ENCODE measurements around the gene C5orf46.

Gene C5orf46

DNA sequence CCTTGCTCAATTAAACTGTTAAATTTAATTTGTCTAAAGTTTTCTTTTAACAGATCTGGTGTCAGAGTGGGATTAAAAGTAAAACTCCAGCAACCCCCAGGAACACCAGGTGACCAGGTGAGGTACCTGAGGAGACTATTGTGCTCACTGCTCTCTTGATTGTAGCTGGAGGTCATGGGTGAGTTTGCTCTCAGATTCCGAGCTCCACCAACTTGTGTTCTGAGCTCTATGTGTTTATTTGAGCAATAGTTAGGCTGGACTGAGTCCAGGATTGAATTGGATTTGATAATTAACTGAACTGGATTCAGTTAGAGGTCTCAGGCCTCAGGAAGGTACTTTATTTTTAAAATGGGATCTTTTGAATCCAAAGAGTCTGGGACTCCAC, 45.7 kb downstream of the C5orf46 start:
- TF ChIP-seq, protein P1, sequence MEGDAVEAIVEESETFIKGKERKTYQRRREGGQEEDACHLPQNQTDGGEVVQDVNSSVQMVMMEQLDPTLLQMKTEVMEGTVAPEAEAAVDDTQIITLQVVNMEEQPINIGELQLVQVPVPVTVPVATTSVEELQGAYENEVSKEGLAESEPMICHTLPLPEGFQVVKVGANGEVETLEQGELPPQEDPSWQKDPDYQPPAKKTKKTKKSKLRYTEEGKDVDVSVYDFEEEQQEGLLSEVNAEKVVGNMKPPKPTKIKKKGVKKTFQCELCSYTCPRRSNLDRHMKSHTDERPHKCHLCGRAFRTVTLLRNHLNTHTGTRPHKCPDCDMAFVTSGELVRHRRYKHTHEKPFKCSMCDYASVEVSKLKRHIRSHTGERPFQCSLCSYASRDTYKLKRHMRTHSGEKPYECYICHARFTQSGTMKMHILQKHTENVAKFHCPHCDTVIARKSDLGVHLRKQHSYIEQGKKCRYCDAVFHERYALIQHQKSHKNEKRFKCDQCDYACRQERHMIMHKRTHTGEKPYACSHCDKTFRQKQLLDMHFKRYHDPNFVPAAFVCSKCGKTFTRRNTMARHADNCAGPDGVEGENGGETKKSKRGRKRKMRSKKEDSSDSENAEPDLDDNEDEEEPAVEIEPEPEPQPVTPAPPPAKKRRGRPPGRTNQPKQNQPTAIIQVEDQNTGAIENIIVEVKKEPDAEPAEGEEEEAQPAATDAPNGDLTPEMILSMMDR (conservative IDR thresholded peaks at IDR 0.05; ENCODE audit: control insufficient read depth, insufficient read depth, low read depth, low read length), result no peak
- DNase-seq (ENCODE audit: low read depth), result no peak
- no peak overlapping the region for H3K4me3 ChIP-seq (ENCODE audit: control insufficient read depth, low read depth, low read length)

DNA sequence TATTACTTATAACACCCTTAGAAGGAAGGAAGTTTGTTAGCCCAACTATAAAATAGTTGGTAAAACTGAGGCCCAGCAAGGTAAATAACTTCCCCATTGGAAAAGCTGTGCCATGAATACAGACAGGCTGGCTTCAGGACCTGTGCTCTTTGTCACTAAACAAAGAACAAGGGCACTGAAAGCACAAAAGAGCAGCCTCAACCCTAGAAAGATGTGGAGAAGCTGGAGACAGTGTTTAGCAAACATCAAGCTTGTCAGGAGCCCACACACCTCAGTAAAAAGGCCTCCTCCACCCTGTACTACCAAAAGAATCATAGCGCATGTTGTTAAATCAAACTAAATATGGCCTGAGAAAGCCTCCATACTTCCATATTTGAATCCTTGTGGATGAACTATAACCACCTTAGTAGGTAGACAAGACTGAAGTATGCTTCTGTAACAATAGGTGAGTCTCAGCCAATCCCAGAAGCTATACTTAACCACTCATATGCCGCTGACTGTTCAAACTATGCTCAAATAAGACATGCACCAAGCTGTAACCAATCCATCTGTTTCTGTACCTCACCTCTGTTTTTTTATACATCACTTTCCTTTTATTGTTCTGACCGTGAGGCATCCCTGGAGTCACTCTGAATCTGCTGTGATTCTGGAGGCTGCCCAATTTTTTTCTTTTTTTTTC, 46.2 kb downstream of the C5orf46 start:
- H3K4me3 ChIP-seq (ENCODE audit: control insufficient read depth, low read depth, low read length), result no peak overlapping the region
- DNase-seq (ENCODE audit: low read depth), result no peak
- TF ChIP-seq, protein P1 (conservative IDR thresholded peaks at IDR 0.05; ENCODE audit: control insufficient read depth, insufficient read depth, low read depth, low read length), result no peak

DNA sequence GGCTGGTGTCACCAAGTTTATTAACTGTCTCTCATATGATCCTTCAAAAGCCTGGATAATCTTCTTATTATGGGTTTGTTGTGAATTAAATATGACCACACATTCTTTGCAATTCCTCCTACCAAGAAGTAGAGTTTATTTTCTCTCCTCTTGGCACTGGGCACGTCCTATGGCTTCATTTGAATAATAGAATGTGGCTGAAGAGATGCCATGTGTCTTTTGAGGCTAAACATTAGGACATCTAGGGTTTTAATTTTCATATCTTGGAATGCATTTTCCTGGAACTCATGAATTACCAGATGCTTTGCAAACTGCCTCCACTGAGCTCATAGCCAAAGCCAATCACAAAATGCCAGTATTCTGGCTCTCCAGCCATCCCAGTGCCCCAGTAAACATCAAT, 47.8 kb downstream of the C5orf46 start:
- TF ChIP-seq, protein P1 (conservative IDR thresholded peaks at IDR 0.05; ENCODE audit: control insufficient read depth, insufficient read depth, low read depth, low read length), result no peak
- no peak overlapping the region for H3K4me3 ChIP-seq (ENCODE audit: control insufficient read depth, low read depth, low read length)

DNA sequence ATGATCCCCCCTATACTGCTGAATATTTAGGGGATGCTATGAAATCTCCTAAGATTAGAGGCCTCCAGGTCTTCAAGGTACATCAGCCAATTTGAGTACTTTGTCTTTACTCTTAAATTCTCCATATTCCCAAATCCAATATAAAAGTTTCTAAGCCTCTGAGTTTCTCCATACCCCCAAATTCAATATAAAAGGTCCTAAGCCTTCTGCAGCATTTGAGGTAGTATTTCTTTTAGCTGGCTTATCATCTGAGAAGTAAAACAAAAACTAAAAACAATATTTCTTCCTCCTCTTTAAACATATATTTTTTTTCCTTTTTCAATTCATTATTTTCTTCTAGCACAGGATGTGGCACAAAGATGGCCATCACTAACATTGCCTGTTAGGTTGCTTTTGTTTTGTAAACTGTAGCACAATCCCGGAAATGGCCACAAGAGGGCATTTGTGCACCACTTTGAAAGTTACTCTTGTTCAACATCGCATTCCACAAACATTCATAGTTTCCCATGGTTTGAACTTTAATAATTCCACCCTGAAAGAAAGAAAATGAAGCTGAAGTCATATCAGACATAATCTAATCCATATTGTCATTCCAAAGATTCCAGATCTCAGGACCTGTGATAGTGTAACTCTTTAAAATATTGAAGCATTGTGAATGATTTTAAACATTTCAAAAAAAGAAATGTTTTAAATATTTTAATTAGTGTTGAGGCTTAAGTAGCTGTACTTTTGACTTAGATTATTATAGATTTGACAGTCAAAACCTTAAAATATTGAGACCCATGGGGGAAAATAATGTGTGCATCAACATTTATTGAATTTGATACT, 48.8 kb downstream of the C5orf46 start:
- DNase-seq (ENCODE audit: low read depth), result peak; percentile 61

More for the DNA sequence above, 47.8 kb downstream of the C5orf46 start:
- no peak for DNase-seq (ENCODE audit: low read depth)

DNA sequence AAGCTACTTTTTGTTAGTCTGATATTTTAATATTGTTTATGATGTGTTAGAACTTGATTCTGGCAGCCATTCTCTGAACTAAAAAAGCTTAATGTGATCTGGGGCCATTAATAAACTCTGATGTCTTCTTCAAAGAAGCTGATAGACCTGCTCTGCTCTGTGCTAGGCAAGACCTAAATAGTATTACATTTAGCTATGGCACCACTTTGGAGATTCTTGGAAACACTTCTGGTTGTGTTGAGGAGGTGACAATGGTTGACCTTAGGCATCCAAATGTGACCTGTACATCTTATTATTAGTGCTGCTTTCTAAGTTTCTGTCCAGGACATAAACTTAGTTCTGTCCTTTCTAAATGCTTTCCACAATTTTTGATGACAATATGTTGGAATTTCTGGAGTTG, 49.5 kb downstream of the C5orf46 start:
- TF ChIP-seq, protein P1 (conservative IDR thresholded peaks at IDR 0.05; ENCODE audit: control insufficient read depth, insufficient read depth, low read depth, low read length), result no peak
- H3K4me3 ChIP-seq (ENCODE audit: control insufficient read depth, low read depth, low read length), result no peak overlapping the region
- DNase-seq (ENCODE audit: low read depth), result no peak

More for the DNA sequence above, 48.8 kb downstream of the C5orf46 start:
- TF ChIP-seq, protein P1 (conservative IDR thresholded peaks at IDR 0.05; ENCODE audit: control insufficient read depth, insufficient read depth, low read depth, low read length), result peak; percentile 89
- H3K4me3 ChIP-seq (ENCODE audit: control insufficient read depth, low read depth, low read length), result no peak overlapping the region

DNA sequence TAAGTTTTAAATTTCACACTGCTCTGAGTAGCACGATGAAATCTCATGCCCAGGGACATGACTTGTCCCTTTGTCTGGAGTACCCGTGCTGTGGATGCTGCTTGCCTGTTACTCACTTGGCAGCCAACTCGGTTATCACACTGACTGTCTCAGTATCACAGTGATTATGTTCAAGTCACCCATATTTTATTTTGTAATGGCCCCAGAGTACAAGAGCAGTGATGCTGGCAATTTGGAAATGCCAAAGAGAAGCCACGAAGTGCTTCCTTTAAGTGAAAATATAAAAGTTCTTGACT, 50.6 kb downstream of the C5orf46 start:
- no peak for DNase-seq (ENCODE audit: low read depth)
- no peak overlapping the region for H3K4me3 ChIP-seq (ENCODE audit: control insufficient read depth, low read depth, low read length)
- TF ChIP-seq, protein P1 (conservative IDR thresholded peaks at IDR 0.05; ENCODE audit: control insufficient read depth, insufficient read depth, low read depth, low read length), result no peak
